Stimulated activated CD4-positive, alpha-beta T cell treated with anti-CD3 and anti-CD28 coated beads, TNF-alpha, amount 100 ng/mL, for 48 hours (primary cell): ENCODE results near the gene HSD17B8.
A peak's percentile ranks its signal among the peaks of the same experiment; 100 is the strongest.

ENCODE experiments used
- DNase-seq, 3 donors: peaks; one replicate each; pipeline ENCODE4 v3.0.0-alpha.2; 2020; ENCODE audit warnings: low read depth in 3 of 3

Gene HSD17B8

DNA sequence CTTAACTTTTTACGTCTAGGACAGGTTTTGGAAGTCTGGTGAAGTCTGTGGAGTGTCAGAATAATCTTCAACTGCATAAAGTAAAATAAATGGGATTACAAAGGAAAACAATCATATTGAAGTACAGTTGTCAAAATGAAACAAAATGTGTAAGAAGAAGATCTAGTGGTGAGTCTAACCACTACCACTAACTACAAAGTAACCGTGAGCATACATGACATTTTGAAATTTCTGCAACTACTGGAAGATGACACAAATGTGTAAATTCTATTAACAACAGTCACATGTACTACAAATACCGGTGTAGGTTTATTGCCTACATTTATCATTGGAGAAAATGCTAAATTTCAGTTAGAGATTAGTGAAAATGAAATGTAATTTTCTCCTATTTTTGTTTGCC is 37.5 kb downstream of the HSD17B8 start:
- no peak for DNase-seq

DNA sequence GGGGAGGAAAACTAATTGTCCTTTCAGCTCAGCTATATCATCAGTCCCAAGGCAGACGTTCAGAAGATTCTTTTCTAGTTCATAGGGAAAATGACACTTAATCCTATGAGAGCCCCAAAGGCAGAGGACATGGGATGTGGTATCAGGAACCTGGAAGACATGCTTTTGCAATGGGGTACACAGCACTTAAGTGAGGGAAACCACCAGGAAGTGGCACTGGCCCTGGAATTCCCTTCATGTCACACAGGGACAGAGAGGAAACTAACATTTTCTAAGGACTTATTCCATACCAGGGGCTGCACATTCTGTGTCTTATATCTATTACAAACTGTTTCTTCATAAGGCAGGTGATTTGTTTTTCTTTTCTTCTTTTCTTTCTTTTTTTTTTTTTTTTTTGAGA is 39.0 kb downstream of the HSD17B8 start:
- DNase-seq = no peak

DNA sequence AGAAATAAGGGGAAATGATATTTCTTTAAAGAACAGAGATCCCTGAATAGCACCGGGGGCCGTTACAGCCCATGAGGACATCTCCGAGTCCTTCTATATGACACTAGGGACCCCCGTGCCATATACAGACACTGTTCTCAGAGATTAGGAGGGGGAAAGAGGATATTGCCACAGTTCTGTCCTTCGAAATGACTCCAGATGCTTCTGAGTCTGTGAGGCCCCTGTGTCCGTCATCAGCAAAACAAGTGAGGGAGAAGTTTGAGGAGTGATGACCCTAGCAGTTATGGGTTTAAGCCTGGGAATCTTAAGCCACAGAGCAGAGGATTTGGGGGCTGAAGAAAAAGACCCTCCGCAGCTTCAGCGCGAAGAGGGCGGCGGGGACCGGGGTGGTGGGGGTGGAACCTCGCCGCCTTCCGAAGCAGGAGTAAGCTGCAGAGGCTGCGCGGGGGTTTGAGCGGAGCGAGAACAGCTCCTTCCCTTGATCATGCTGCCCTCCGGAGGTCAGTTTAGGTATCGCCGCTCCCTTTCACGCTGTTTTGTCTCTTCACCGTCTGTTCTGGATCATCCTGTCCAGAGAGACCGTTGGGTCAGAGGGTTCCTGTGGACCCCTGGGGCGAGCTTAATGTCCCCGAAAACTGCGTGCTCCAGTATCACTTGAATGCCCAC is 43.7 kb downstream of the HSD17B8 start:
- DNase-seq = peak; percentile 82 to 91 (median 85)

DNA sequence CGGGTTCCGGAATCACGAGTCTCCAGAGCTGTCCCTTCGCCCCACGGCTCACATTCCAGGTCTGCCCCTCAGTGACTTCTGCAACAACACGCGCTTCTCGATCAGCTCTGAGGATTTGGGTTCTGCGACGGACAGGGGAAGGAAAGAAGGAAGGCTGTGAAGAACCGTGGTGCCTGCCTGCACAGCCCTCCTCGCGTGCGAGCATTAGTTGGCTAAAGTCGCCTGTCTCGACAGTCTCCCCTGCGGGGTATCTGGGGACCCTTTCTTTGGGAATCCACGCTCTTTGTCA is 44.1 kb downstream of the HSD17B8 start:
- peak in 1 of 3 donors; percentile 41 for DNase-seq

DNA sequence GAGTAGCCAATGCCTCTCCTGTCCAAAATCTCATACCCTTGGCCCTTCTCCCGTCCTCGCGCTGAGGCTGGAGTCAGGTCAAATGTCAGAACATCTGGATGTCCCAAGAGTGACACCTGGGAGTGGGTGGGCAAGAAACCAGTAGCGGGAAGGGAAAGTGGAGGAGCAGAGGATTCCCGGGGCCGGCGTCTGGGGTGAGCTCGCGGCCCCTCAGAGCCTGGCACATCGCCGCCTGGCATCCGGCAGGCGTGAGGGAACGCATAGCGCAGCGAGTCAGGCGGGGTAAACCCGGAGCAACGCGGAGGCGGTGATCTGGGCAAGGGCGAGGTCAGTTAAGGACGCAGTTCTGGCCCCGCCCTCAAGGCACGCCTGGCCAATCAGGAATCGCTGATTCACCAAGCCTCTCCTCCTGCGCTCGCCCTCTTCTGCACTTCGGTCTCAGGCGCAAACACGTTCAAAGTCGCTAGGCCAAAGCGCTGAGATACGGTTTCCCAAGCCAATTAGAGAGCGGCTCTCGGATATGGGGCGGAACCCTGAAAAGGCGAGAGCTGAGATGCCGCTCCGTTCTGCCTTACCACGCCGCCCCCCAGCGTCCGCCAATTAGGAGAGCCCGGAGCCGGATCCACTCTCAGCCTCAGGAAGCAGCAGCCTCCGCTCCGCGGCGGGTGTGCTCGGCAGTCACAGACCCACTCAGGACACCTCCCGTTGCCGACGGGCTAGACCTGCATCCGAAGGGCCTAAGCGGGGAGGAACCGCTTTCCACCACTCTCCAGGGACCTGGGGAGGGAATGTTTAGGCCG is 44.7 kb downstream of the HSD17B8 start:
- peak; percentile 88 to 94 (median 94) for DNase-seq

DNA sequence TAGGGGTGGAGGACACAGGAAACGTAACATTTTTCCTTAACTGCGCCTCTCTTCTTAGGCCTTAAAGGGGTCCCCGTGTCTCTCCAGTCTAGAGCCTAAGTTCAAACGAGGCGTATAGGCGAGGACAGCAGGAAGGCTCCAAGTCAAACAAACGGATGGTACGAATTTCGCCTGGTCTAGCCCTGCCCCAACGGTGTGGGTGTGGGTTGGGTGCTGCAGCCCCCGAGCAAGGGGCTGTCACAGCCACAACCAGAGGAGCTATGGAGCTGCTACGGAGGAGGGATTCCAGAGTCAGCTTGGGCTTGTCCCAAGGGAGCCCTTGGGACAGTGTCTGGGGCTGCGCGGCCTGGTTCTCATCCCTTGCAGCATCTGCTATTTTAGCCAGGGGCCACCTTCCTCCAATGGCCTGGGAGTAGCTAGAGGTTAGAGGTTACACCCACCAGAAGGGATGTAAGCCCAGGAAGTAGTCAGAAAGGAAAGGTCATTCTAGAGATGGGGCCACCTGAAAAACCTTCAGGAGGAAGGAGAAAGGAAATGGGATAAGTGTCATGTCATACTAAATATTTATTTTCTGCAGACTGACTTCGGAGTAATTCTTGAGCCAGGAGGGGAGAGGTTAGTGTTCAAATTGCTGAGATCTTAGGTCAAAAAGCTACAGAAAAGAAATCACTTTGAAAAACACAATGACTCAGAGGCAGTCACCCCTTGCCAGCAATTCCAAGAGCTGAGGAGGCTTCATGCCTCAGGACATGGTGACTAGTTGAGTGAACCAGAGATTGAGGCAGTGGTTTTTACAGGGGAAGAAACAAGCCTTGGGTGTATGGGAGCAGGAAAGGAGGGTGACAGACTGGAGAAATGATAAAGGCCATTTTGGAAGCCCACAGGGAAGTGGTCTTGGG is 45.5 kb downstream of the HSD17B8 start:
- no peak for DNase-seq

DNA sequence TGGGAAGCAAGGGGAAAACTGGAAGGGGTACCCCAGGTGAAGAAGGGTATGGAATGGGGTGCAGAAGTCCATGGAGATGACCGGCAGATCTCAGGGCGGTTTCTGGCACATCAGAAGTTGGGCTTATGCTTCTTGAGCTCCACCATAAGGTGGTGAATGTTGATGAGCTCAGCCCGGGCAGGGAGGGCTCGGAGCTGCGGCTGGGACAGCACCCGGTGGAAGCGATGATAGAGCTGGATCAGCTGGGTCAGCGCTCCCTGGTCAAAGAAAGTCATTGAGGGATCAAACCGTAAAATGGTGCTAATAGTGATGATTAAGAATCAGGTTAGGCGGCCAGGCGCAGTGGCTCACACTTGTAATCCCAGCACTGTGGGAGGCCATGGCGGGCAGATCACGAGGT is 46.3 kb downstream of the HSD17B8 start:
- DNase-seq = no peak

DNA sequence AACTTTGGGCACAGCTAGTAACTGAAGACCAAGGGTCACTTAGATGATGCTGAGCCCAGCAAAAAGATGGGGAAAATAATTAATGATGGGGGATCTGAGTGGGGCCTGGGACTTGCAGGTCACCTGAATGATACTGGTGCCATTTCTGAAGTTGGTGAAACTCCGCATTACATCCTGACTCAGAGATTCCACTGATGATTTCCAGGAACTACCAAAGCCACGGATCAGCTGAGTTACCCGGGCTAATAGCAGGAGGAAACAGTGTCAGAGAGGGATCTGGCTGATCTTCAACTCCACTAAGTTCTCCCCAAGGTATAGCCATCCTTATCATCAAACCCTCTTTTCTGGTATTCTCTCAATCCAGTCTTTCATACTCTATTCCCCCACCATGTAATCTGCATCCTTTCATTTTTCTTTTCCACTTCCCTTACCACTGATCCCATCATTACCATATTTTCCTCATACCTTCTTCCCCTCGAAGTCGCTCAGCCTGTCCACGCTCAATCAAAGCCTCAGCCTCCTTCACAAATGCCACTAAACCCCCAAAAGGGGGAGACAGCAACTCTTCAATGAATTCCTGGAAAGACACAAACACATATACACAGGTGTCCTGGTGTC is 47.0 kb downstream of the HSD17B8 start:
- DNase-seq = no peak

DNA sequence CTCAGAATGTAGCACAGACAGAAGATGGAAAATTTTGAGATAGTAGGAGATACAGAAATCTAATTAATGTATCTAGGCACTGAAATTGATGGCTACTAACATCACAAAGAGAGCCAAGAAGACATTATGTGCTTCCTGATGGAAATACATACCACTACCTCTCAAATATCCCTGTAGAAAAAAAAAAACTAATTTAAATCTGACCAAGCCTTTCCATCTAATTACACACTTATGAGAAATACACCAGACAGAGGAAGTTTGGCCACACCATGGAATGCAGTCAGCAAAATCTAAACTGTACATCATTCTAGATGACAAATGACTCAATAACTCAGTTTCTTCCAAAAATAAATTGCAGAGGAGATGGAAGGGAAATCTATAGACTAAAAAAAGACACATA is 48.3 kb downstream of the HSD17B8 start:
- no peak for DNase-seq

DNA sequence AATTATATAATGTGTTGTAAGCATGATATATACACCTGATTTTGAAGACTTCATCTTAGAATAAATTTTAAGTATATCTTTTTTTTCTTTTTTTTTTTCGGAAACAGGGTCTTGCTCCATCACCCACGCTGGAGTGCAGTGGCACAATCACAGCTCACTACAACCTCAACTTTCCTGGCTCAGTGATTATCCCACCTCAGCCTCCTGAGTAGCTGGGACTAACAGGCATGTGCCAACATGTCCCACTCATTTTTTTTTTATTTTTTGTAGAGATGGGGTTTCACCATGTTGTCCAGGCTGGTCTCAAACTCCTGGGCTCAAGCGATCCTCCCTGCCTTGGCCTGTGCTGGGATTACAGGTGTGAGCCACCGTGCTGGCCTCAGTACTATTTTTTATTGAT is 50.1 kb downstream of the HSD17B8 start:
- DNase-seq = no peak
